Measurements from ENCODE around the gene PSORS1C1. TPM values are rescaled to one million over a fixed set of nuclear protein-coding genes. Genes with fewer than 3 reads are reported as not detected.

PSORS1C1 gene
- total RNA-seq, 2 donors from 2014 or later = not detected

GRCh38 chr6:31125586-31126363 lies 11.2 kb downstream of the PSORS1C1 start:
- DNase-seq (ENCODE audit: low spot score) (no peak), ATAC-seq (no peak)
- Mint-ChIP-seq H3K9me3 (no peaks in the 10 kb centered on the region), H3K27me3 (peaks cover 7 to 15% of the 10 kb centered on the region in 2 donors), H3K27ac (no peak overlapping the region), H3K4me1 (ENCODE audit: low read depth in 2 of 2) (peaks cover 4% of the 10 kb centered on the region in 2 donors), H3K4me3 (no peak overlapping the region), H3K36me3 (no peaks in the 10 kb centered on the region)

DNA sequence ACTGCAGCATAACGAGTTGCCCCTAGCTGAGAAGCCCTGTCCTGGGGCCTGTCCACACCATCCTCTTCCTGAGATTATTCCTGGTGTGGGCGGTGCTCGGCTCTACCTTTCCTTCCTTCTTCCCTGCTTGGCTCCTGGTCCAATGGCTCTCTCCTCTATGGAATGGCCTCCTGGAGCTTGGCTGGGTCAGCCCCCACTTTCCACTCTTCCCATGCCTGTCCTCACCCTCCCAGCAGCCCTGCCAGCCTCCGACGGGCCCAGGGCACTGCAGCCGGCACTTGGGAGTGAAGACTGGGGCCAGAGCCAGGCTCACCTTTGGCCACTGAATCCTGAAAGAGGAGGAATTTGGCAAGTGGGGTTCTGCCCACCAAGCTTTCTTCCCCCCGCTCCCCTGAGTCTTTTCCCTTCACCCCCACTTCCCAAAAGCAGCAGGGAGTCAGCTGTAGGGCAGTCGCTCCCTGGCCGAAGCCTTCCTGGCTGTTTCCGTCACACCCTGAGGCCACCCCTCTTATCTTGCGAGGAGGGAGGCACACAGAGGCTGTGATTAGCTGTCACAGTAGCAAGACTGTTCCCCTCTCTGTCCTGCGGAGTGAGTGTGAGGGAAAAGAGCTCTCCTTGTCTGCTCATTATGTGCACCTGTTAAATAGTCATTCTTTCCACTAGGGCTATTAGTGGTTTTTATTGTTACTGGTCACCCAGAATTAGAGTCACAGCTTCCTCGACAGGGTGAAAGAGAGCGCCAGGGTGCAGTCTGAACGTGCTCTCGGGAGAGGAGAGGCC lies 12.0 kb downstream of the PSORS1C1 start:
- DNase-seq (ENCODE audit: low spot score) (no peak), ATAC-seq (no peak)
- H3K36me3 Mint-ChIP-seq = no peaks in the 10 kb centered on the region
- H3K4me3 Mint-ChIP-seq = no peak overlapping the region
- H3K27me3 Mint-ChIP-seq = peaks cover 7 to 15% of the 10 kb centered on the region in 2 donors
- H3K27ac Mint-ChIP-seq = no peak overlapping the region
- peaks cover 4% of the 10 kb centered on the region in 2 donors for H3K4me1 Mint-ChIP-seq (ENCODE audit: low read depth in 2 of 2)
- no peaks in the 10 kb centered on the region for H3K9me3 Mint-ChIP-seq

DNA sequence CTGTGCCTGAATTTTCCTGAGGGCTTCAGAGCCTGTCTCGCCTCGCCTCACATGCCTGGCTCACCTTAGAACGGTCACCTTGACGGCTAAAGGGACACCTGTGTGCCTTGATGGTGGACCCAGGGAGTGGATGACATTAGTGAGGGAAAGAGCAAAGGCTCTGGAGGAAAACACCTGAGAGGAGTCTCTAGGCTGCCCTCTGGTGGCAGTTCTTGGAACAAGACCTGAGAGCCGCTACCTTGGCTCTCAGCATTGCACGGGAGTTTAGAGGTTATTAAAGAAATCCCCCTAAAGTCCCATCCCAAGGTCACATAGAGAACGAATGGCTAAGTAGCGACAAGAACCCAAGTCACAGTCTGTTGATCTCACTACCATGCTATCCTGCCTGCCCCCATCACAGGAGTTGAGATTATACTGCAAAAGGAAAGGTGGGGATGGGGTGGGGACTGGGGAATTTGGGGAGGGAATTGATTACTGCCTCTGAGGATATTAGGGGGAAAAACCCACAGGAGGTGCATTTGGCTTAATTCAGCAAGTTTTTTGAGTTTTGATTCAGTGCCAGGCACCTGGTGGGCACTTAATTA lies 13.6 kb downstream of the PSORS1C1 start:
- peak in 1 of 2 donors; percentile 63 for ATAC-seq
- Mint-ChIP-seq H3K36me3 (no peaks in the 10 kb centered on the region), H3K9me3 (no peaks in the 10 kb centered on the region), H3K4me1 (ENCODE audit: low read depth in 2 of 2) (peaks cover 4% of the 10 kb centered on the region in 2 donors), H3K27me3 (peaks cover 7 to 15% of the 10 kb centered on the region in 2 donors), H3K27ac (no peak overlapping the region), H3K4me3 (no peak overlapping the region)
- no peak for DNase-seq (ENCODE audit: low spot score)

DNA sequence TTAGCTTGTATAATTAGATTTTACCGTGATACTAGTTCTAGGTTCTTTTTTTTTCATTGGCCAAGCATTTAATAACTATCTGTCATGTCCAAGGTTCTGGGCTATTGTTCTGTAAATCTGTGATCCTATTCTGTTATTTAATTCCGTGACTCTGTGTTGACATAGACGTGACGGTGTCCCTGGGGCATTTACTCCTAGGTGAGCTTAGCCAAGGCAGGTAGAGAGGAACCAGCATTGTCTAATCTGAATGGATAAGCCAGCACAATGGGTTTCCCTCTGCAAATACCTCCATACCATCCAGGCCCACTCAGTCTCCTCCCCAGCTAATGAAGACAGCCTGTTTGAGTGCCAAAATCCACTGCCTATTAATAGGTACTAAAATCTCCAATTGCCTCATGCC lies 14.5 kb downstream of the PSORS1C1 start:
- no peak overlapping the region for H3K27ac Mint-ChIP-seq
- no peak for DNase-seq (ENCODE audit: low spot score)
- H3K4me1 Mint-ChIP-seq (ENCODE audit: low read depth in 2 of 2) = peaks cover 4% of the 10 kb centered on the region in 2 donors
- no peak overlapping the region for H3K4me3 Mint-ChIP-seq
- H3K9me3 Mint-ChIP-seq = no peaks in the 10 kb centered on the region
- H3K27me3 Mint-ChIP-seq = peaks cover 7 to 15% of the 10 kb centered on the region in 2 donors
- no peak for ATAC-seq
- H3K36me3 Mint-ChIP-seq = no peaks in the 10 kb centered on the region

DNA sequence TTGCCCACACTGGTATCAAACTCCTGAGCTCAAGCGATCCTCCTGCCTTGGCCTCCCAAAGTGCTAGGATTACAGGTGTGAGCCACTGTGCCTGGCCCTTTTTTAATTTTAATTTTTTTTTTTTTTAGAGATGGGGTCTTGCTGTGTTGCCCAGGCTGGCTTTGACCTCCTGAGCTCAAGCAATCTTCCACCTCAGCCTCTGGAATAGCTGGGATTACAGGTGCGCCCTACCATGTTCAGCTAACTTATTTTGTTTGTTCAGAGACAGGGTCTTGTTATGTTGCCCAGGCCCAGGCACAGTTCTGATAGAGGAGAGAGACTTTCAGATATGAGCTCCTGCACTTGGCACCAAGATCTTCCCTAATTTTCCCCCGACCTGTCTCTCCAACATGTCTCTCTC lies 16.2 kb downstream of the PSORS1C1 start:
- ATAC-seq (no peak), DNase-seq (ENCODE audit: low spot score) (no peak)
- Mint-ChIP-seq H3K27ac (no peak overlapping the region), H3K36me3 (no peaks in the 10 kb centered on the region), H3K9me3 (no peaks in the 10 kb centered on the region), H3K27me3 (peaks cover 7 to 15% of the 10 kb centered on the region in 2 donors), H3K4me3 (no peak overlapping the region), H3K4me1 (ENCODE audit: low read depth in 2 of 2) (peaks cover 4% of the 10 kb centered on the region in 2 donors)

DNA sequence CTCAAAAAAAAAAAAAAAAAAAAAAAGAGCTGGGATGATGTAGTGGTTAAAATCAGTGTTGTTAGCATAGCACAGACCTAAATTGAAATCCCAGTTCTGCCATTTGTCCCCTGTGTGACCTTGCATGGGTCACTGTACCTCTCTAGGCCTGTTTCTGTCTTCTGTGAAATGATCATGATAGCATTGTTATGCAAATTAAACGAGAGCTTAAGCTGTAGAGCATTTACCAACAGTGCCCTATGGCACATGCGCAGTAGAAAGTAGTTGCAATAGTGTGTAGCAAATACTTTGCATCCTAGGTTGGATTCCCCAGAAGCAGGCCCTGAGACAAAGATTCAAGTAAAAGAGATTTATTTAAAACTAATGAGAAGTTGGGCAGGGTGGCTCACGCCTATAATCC lies 17.0 kb downstream of the PSORS1C1 start:
- Mint-ChIP-seq H3K4me1 (ENCODE audit: low read depth in 2 of 2) (peaks cover 4% of the 10 kb centered on the region in 2 donors), H3K36me3 (no peaks in the 10 kb centered on the region), H3K27ac (no peak overlapping the region), H3K27me3 (peaks cover 7 to 15% of the 10 kb centered on the region in 2 donors), H3K9me3 (no peaks in the 10 kb centered on the region), H3K4me3 (no peak overlapping the region)
- no peak for DNase-seq (ENCODE audit: low spot score)
- no peak for ATAC-seq

- Mint-ChIP-seq H3K4me3 (no peak overlapping the region), H3K9me3 (no peaks in the 10 kb centered on the region), H3K36me3 (no peaks in the 10 kb centered on the region), H3K27ac (no peak overlapping the region), H3K27me3 (peaks cover 5 to 15% of the 10 kb centered on the region in 2 donors), H3K4me1 (ENCODE audit: low read depth in 2 of 2) (peaks cover 7 to 9% of the 10 kb centered on the region in 2 donors)
- DNase-seq (ENCODE audit: low spot score) = no peak
- no peak for ATAC-seq
Observed at GRCh38 chr6:31132806-31133205, 18.2 kb downstream of the PSORS1C1 start.

- H3K27me3 Mint-ChIP-seq = peaks cover 0 to 4% of the 10 kb centered on the region in 2 donors
- H3K4me1 Mint-ChIP-seq (ENCODE audit: low read depth in 2 of 2) = peaks cover 5 to 6% of the 10 kb centered on the region in 2 donors
- no peak overlapping the region for H3K4me3 Mint-ChIP-seq
- H3K36me3 Mint-ChIP-seq = no peaks in the 10 kb centered on the region
- DNase-seq (ENCODE audit: low spot score) = no peak
- no peak for ATAC-seq
- H3K9me3 Mint-ChIP-seq = no peaks in the 10 kb centered on the region
- no peak overlapping the region for H3K27ac Mint-ChIP-seq
Observed at GRCh38 chr6:31135710-31136109, 21.1 kb downstream of the PSORS1C1 start.

- Mint-ChIP-seq H3K4me1 (ENCODE audit: low read depth in 2 of 2) (peaks cover 5 to 6% of the 10 kb centered on the region in 2 donors), H3K36me3 (no peaks in the 10 kb centered on the region), H3K9me3 (no peaks in the 10 kb centered on the region), H3K4me3 (no peak within 1 kb of the TSS), H3K27ac (peak within 1 kb of the TSS; percentile 21 to 78), H3K27me3 (peaks cover 0 to 4% of the 10 kb centered on the region in 2 donors)
- ATAC-seq = no peak
- DNase-seq (ENCODE audit: low spot score) = no peak
Observed at GRCh38 chr6:31138982-31139381, 24.4 kb downstream of the PSORS1C1 start, which contains the start of gene PSORS1C2. Gene PSORS1C2, minus strand, starts transcription at chr6:31139066. Its CDS starts 40 bp downstream, at chr6:31139026.

GRCh38 chr6:31139599-31139998 lies 25.0 kb downstream of the PSORS1C1 start:
- no peak overlapping the region for H3K4me3 Mint-ChIP-seq
- no peak overlapping the region for H3K27ac Mint-ChIP-seq
- no peaks in the 10 kb centered on the region for H3K9me3 Mint-ChIP-seq
- peaks cover 5 to 6% of the 10 kb centered on the region in 2 donors for H3K4me1 Mint-ChIP-seq (ENCODE audit: low read depth in 2 of 2)
- H3K36me3 Mint-ChIP-seq = no peaks in the 10 kb centered on the region
- no peak for ATAC-seq
- H3K27me3 Mint-ChIP-seq = peaks cover 0 to 4% of the 10 kb centered on the region in 2 donors
- no peak for DNase-seq (ENCODE audit: low spot score)

GRCh38 chr6:31140643-31141042 lies 26.0 kb downstream of the PSORS1C1 start:
- Mint-ChIP-seq H3K4me1 (ENCODE audit: low read depth in 2 of 2) (peaks cover 5 to 6% of the 10 kb centered on the region in 2 donors), H3K27me3 (peaks cover 0 to 4% of the 10 kb centered on the region in 2 donors), H3K4me3 (no peak overlapping the region), H3K27ac (no peak overlapping the region), H3K9me3 (no peaks in the 10 kb centered on the region), H3K36me3 (no peaks in the 10 kb centered on the region)
- no peak for ATAC-seq
- DNase-seq (ENCODE audit: low spot score) = no peak

DNA sequence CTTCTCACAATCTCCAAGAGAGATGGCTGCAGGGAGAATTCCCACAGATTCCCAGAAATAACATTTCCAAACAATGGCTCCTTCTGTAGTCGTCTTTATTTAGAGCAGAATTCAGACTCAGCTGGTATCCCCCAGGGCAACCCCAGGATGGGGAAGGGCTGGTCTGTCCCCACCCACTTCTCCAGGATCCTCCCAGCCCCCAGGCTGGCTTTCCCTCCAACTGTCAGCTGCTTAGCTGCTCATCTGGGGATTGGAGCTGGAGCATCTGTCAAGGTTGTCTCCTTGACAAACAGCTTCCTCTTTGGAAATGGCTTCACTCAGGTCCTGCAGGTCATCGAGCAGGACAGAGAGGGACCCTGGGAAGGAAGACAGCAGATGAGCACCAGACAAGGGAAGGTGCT lies 27.8 kb downstream of the PSORS1C1 start:
- Mint-ChIP-seq H3K36me3 (no peaks in the 10 kb centered on the region), H3K27ac (no peak overlapping the region), H3K9me3 (no peaks in the 10 kb centered on the region), H3K27me3 (peaks cover 0 to 4% of the 10 kb centered on the region in 2 donors), H3K4me1 (ENCODE audit: low read depth in 2 of 2) (peaks cover 5% of the 10 kb centered on the region in 2 donors), H3K4me3 (no peak overlapping the region)
- no peak for ATAC-seq
- no peak for DNase-seq (ENCODE audit: low spot score)

GRCh38 chr6:31143148-31143547 lies 28.5 kb downstream of the PSORS1C1 start:
- ATAC-seq = no peak
- Mint-ChIP-seq H3K9me3 (no peaks in the 10 kb centered on the region), H3K4me3 (no peak overlapping the region), H3K27ac (no peak overlapping the region), H3K27me3 (no peaks in the 10 kb centered on the region), H3K4me1 (ENCODE audit: low read depth in 2 of 2) (no peaks in the 10 kb centered on the region), H3K36me3 (no peaks in the 10 kb centered on the region)
- no peak for DNase-seq (ENCODE audit: low spot score)

All from natural killer cell treated with Interleukin-12 subunit alpha and Interleukin-12 subunit beta and Interleukin-15 and Interleukin-18, amount 100 ng/mL, for 72 hours (primary cell).